SK-N-SH (cell line): ENCODE measurements around the gene HP1BP3. TPM values are rescaled to one million over a fixed set of nuclear protein-coding genes. Genes with fewer than 3 reads are reported as not detected.

Experiments
- CTCF ChIA-PET: fragments of 300-600, 350-600 bp; formaldehyde crosslinking; extraction: SDS; loops from one replicate; lab custom pipeline; 2021; lab: Yijun Ruan, JAX
- POLR2A ChIA-PET: fragments of 350-600 bp; sonication (Branson Sonifier 250); formaldehyde crosslinking; extraction: SDS; loops from one replicate; lab custom pipeline; 2020; ENCODE audit warnings: antibody characterized with exemption, inconsistent platforms; lab: Yijun Ruan, JAX
- DNase-seq: peaks from one replicate; pipeline ENCODE4 v3.0.0; 2012
- H2AFZ ChIP-seq: fragments of 200-600 bp; sonication (generic); 2 replicates; pipeline ENCODE4 v1.8.1; 2016; ENCODE audit warnings: antibody characterized with exemption, mild to moderate bottlenecking, low read depth
- H3F3A ChIP-seq: fragments of 200-600 bp; sonication (generic); replicated peaks from 2 replicates; pipeline ENCODE3; 2016; ENCODE audit warnings: antibody characterized with exemption, mild to moderate bottlenecking; ENCODE audit not compliant: insufficient read depth
- H3K27ac ChIP-seq, 2 experiments: fragments of 200-500 bp in 1 of 2; fragments of 200-600 bp in 1 of 2; sonication (Bioruptor generic) in 1 of 2; sonication (generic), shearing (Covaris generic) in 1 of 2; 2 replicates each; pipeline versions ENCODE4 v1.5.1 to v1.6.1; 2014 to 2016; ENCODE audit warnings: low read depth in 2 of 2, inconsistent platforms in 1 of 2, low read length in 1 of 2, mild to moderate bottlenecking in 1 of 2, mixed read lengths in 1 of 2
- H3K27me3 ChIP-seq: fragments of 200-600 bp; sonication (generic), shearing (Covaris generic); 2 replicates; pipeline ENCODE4 v1.6.1; 2016; ENCODE audit warnings: mixed run types; ENCODE audit not compliant: insufficient read depth
- H3K36me3 ChIP-seq, 2 experiments: fragments of 200-500 bp in 1 of 2; fragments of 200-600 bp in 1 of 2; sonication (Bioruptor generic) in 1 of 2; sonication (generic) in 1 of 2; replicated peaks in 1 of 2; 2 replicates each; pipeline versions ENCODE3 to v1.5.1; 2014 to 2016; ENCODE audit warnings: low read length in 1 of 2, mild to moderate bottlenecking in 1 of 2; ENCODE audit not compliant: insufficient read depth in 2 of 2, control insufficient read depth in 1 of 2
- H3K4me1 ChIP-seq, 2 experiments: fragments of 200-500 bp in 1 of 2; fragments of 200-600 bp in 1 of 2; sonication (Bioruptor generic) in 1 of 2; sonication (generic), shearing (Covaris generic) in 1 of 2; 2 replicates each; pipeline versions ENCODE4 v1.5.1 to v1.6.1; 2014 to 2016; ENCODE audit warnings: low read depth in 1 of 2, low read length in 1 of 2, mixed run types in 1 of 2; ENCODE audit not compliant: insufficient read depth in 2 of 2, control insufficient read depth in 1 of 2
- H3K4me2 ChIP-seq: fragments of 200-600 bp; sonication (generic), shearing (Covaris generic); 2 replicates; pipeline ENCODE4 v1.6.1; 2017; ENCODE audit warnings: mixed run types
- H3K4me3 ChIP-seq, 2 experiments: fragments of 200-500 bp in 1 of 2; fragments of 200-600 bp in 1 of 2; sonication (Bioruptor generic) in 1 of 2; sonication (generic), shearing (Covaris generic) in 1 of 2; 2 replicates each; pipeline versions ENCODE4 v1.5.1 to v1.8.1; 2014 to 2016; ENCODE audit warnings: low read depth in 2 of 2, inconsistent platforms in 1 of 2, low read length in 1 of 2, mild to moderate bottlenecking in 1 of 2, mixed read lengths in 1 of 2, moderate library complexity in 1 of 2
- H3K79me2 ChIP-seq: fragments of 200-600 bp; sonication (generic); 2 replicates; pipeline ENCODE4 v1.8.1; 2017; ENCODE audit warnings: mild to moderate bottlenecking; ENCODE audit not compliant: insufficient read depth
- H3K9ac ChIP-seq: fragments of 200-600 bp; sonication (generic); 2 replicates; pipeline ENCODE4 v1.6.1; 2017; ENCODE audit warnings: mixed run types
- H3K9me2 ChIP-seq: fragments of 200-600 bp; sonication (generic); 2 replicates; pipeline ENCODE4 v1.6.1; 2017; ENCODE audit warnings: mixed run types
- H3K9me3 ChIP-seq: fragments of 200-600 bp; sonication (generic); 2 replicates; pipeline ENCODE4 v1.6.1; 2017; ENCODE audit warnings: mixed run types, mild to moderate bottlenecking, moderate library complexity
- H4K20me1 ChIP-seq: fragments of 200-600 bp; sonication (generic); 2 replicates; pipeline ENCODE4 v1.6.1; 2017; ENCODE audit warnings: mild to moderate bottlenecking, mixed run types; ENCODE audit not compliant: insufficient read depth
- CTCF ChIP-seq: fragments of 200-600 bp; sonication (generic); IDR thresholded peaks from 2 replicates; pipeline ENCODE4 v1.6.1; 2017; ENCODE audit warnings: antibody characterized with exemption, mild to moderate bottlenecking, moderate library complexity
- EP300 ChIP-seq, 2 experiments: IDR thresholded peaks; 2 replicates each; pipeline versions ENCODE4 v1.4.0 to v1.6.1; 2012; ENCODE audit warnings: borderline replicate concordance in 1 of 2, low read depth in 1 of 2, low read length in 1 of 2
- FOSL2 ChIP-seq: IDR thresholded peaks from 2 replicates; pipeline ENCODE4 v1.4.0; 2012; ENCODE audit warnings: low read depth, mild to moderate bottlenecking, moderate library complexity, borderline replicate concordance
- GATA2 ChIP-seq: sonication (generic); formaldehyde crosslinking; IDR thresholded peaks from 2 replicates; pipeline ENCODE4 v1.5.0; 2020; ENCODE audit warnings: mild to moderate bottlenecking, missing genetic modification reagents
- IRF3 ChIP-seq: fragments of 150-350 bp; IDR thresholded peaks from 2 replicates; pipeline ENCODE4 v1.6.1; 2016; ENCODE audit warnings: mild to moderate bottlenecking, low read depth, low read length
- JUND ChIP-seq: IDR thresholded peaks from 2 replicates; pipeline ENCODE4 v1.4.0; 2012
- MEF2A ChIP-seq: IDR thresholded peaks from 2 replicates; pipeline ENCODE4 v1.4.0; 2012; ENCODE audit warnings: low read depth, borderline replicate concordance
- MXI1 ChIP-seq: IDR thresholded peaks from 2 replicates; pipeline ENCODE4 v1.6.1; 2012; ENCODE audit warnings: mild to moderate bottlenecking, low read depth, low read length, improper control_type of control experiment
- NRF1 ChIP-seq: IDR thresholded peaks from 2 replicates; pipeline ENCODE4 v1.6.1; 2012; ENCODE audit warnings: low read depth, mild to moderate bottlenecking, low read length
- RAD21 ChIP-seq: IDR thresholded peaks from 2 replicates; pipeline ENCODE4 v1.6.1; 2012; ENCODE audit warnings: mild to moderate bottlenecking, low read length
- REST ChIP-seq: IDR thresholded peaks from 2 replicates; pipeline ENCODE4 v1.6.1; 2012; ENCODE audit warnings: mild to moderate bottlenecking, low read depth, low read length, moderate library complexity
- RFX5 ChIP-seq: IDR thresholded peaks from 2 replicates; pipeline ENCODE4 v1.6.1; 2012; ENCODE audit warnings: mild to moderate bottlenecking, improper control_type of control experiment, low read length
- SMC3 ChIP-seq: IDR thresholded peaks from 2 replicates; pipeline ENCODE4 v1.6.1; 2012; ENCODE audit warnings: low read depth, low read length, improper control_type of control experiment
- YY1 ChIP-seq: IDR thresholded peaks from 2 replicates; pipeline ENCODE4 v1.4.0; 2012; ENCODE audit warnings: low read depth, mild to moderate bottlenecking
- WGBS: methylation state at CpG from one replicate; pipeline ENCODE4 v1.1.6; 2017; ENCODE audit warnings: low lambda C conversion rate; 5-methylcytosine and 5-hydroxymethylcytosine counted together
- polyA plus RNA-seq, 3 experiments: library from polyadenylated mRNA; depleted of rRNA; stranded (reverse); fragments of >200 nt; gene quantifications; 2 replicates each; pipeline ENCODE4 v1.2.3, GENCODE V29; 2012
- TF ChIP-seq, protein P1 (sequence below): IDR thresholded peaks from 2 replicates; pipeline ENCODE4 v1.4.0; 2012; ENCODE audit warnings: low read depth

The HP1BP3 gene
- polyA plus RNA-seq, 1 of the 3 experiments (the other 2 are of a cell fraction) = 236 TPM

- DNase-seq = no peak
- H4K20me1 ChIP-seq = no peaks in the 10 kb centered on the region
- no peak overlapping the region for H3K9ac ChIP-seq
- no peak for TF ChIP-seq MXI1
- no peak for TF ChIP-seq IRF3
- TF ChIP-seq, protein P1, sequence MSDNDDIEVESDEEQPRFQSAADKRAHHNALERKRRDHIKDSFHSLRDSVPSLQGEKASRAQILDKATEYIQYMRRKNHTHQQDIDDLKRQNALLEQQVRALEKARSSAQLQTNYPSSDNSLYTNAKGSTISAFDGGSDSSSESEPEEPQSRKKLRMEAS = no peak
- TF ChIP-seq MEF2A = no peak
- H3K4me2 ChIP-seq = no peak overlapping the region
- H2AFZ ChIP-seq = no peak overlapping the region
- POLR2A ChIA-PET = no interaction called here
- peaks cover 62% of the 10 kb centered on the region for H3K79me2 ChIP-seq
- no peaks in the 10 kb centered on the region for H3K9me3 ChIP-seq
- peaks cover 46 to 79% of the 10 kb centered on the region in 2 experiments for H3K36me3 ChIP-seq
- 0 out of 4 replicates have a peak, but pooled peaks cover 0 to 5% of the 10 kb centered on the region in 2 experiments for H3K4me1 ChIP-seq
- H3K9me2 ChIP-seq = no peaks in the 10 kb centered on the region
- H3F3A ChIP-seq = peaks cover 19% of the 10 kb centered on the region
- H3K27ac ChIP-seq = peak overlapping the region in 1 of 2 experiments; percentile 30; a peak in 2 of 4 replicates
- WGBS = 77% methylated on average over 3 of the region's 3 CpGs
- no peaks in the 10 kb centered on the region for H3K27me3 ChIP-seq
- H3K4me3 ChIP-seq = no peak overlapping the region
- CTCF ChIA-PET = interaction anchor here (1.4 kb wide), 1 partner anchor 442 kb away, joined by 4 read pairs; no protein-coding TSS in a partner anchor
Observed at GRCh38 chr1:20753589-20753988, 33.5 kb downstream of the HP1BP3 start.

GRCh38 chr1:20751462-20751990, 35.6 kb downstream of the HP1BP3 start:
- Histone ChIP-seq H3K27ac (no peak overlapping the region), H3K9me3 (no peaks in the 10 kb centered on the region), H3K79me2 (peaks cover 65% of the 10 kb centered on the region), H3K9ac (no peak overlapping the region), H2AFZ (no peak overlapping the region), H3K4me2 (no peak overlapping the region), H4K20me1 (no peaks in the 10 kb centered on the region), H3K4me1 (0 out of 4 replicates have a peak, but pooled peaks cover 0 to 5% of the 10 kb centered on the region in 2 experiments), H3K9me2 (no peaks in the 10 kb centered on the region)
- 91% methylated on average over 3 of the region's 3 CpGs for WGBS
- TF ChIP-seq EP300 (IDR thresholded peaks at IDR 0.05; ENCODE audit: borderline replicate concordance in 1 of 2, low read depth in 1 of 2, low read length in 1 of 2) = no peak
- TF ChIP-seq JUND = no peak
- no peak for TF ChIP-seq REST
- no peak for TF ChIP-seq YY1
- TF ChIP-seq RFX5 = no peak
- no peak for TF ChIP-seq MEF2A
- TF ChIP-seq RAD21 = no peak
- TF ChIP-seq SMC3 = no peak
- no peak for TF ChIP-seq NRF1
- TF ChIP-seq CTCF = no peak
- TF ChIP-seq FOSL2 = no peak
- TF ChIP-seq GATA2 = no peak
- no peak for TF ChIP-seq MXI1
- TF ChIP-seq, protein P1 = no peak
- TF ChIP-seq, all 33 proteins: peak for 0
- Histone ChIP-seq H3K4me3 (no peak overlapping the region), H3K27me3 (no peaks in the 10 kb centered on the region), H3K36me3 (peaks cover 56 to 80% of the 10 kb centered on the region in 2 experiments), H3F3A (peaks cover 23% of the 10 kb centered on the region)
- POLR2A ChIA-PET = interaction anchor here (1.4 kb wide), 1 partner anchor 35 kb away, joined by 3 read pairs; no protein-coding TSS in a partner anchor
- CTCF ChIA-PET = interaction anchor here (0.5 to 2.2 kb wide), 6 partner anchors 11 to 444 kb away, joined by 3 to 7 read pairs (median 3); no protein-coding TSS in a partner anchor
- DNase-seq = no peak
